Measurements from ENCODE around the gene ADSL.

GRCh38 chr22:40352763-40353162 lies 6.5 kb downstream of the ADSL start:
- no peak for TF ChIP-seq CTCF (IDR thresholded peaks at IDR 0.05)
- TF ChIP-seq POLR2A (IDR thresholded peaks at IDR 0.05), result no peak
